Thymus (tissue), 11 donors: ENCODE results near the gene MUC5AC. TPM values are rescaled to one million over a fixed set of nuclear protein-coding genes. Genes with fewer than 3 reads are reported as not detected.

Experiments used
- DNase-seq, 9 donors: peaks; one replicate each; pipeline ENCODE4 v3.0.0-alpha.2; 2013; ENCODE audit warnings: low spot score in 9 of 9, low read depth in 6 of 9, missing footprints in 1 of 9
- H3K27ac ChIP-seq, 2 donors: one replicate each; pipeline ENCODE4 v1.5.1; 2013; ENCODE audit warnings: control low read depth in 1 of 2, low read depth in 1 of 2, low read length in 1 of 2, mild to moderate bottlenecking in 1 of 2, moderate library complexity in 1 of 2
- H3K27me3 ChIP-seq, 2 donors: one replicate each; pipeline ENCODE4 v1.5.1; 2013; ENCODE audit warnings: low read length in 1 of 2; ENCODE audit not compliant: control insufficient read depth in 2 of 2, insufficient read depth in 1 of 2
- H3K36me3 ChIP-seq, 2 donors: one replicate each; pipeline ENCODE4 v1.5.1; 2013; ENCODE audit warnings: low read length in 1 of 2, mild to moderate bottlenecking in 1 of 2, moderate library complexity in 1 of 2; ENCODE audit not compliant: control insufficient read depth in 2 of 2, insufficient read depth in 2 of 2
- H3K4me1 ChIP-seq, 2 donors: one replicate each; pipeline ENCODE4 v1.5.1; 2013; ENCODE audit warnings: low read length in 2 of 2; ENCODE audit not compliant: control insufficient read depth in 2 of 2, insufficient read depth in 2 of 2
- H3K4me3 ChIP-seq, 2 donors: one replicate each; pipeline ENCODE4 v1.5.1; 2013; ENCODE audit warnings: low read length in 2 of 2, control low read depth in 1 of 2, mild to moderate bottlenecking in 1 of 2
- H3K9me3 ChIP-seq, 2 donors: one replicate each; pipeline ENCODE4 v1.5.1; 2013; ENCODE audit warnings: low read length in 1 of 2, mild to moderate bottlenecking in 1 of 2; ENCODE audit not compliant: control insufficient read depth in 2 of 2, insufficient read depth in 1 of 2
- WGBS: extraction: QIAGEN DNeasy Blood & Tissue Kit; methylation state at CpG from one replicate; pipeline ENCODE4 v1.1.7; 2013; 5-methylcytosine and 5-hydroxymethylcytosine counted together
- polyA plus RNA-seq: library from polyadenylated mRNA; stranded (reverse); fragments of 200-250 nt; gene quantifications from one replicate; pipeline ENCODE4 v1.2.3, GENCODE V29; 2013
- total RNA-seq: library from RNA; stranded (reverse); fragments of 120-200 nt; gene quantifications from one replicate; pipeline ENCODE4 v1.2.4, GENCODE V29; 2013
- donor health status: healthy.

Gene MUC5AC
- total and polyA plus RNA-seq, 2 donors: 0.02 to 0.05 TPM

DNA sequence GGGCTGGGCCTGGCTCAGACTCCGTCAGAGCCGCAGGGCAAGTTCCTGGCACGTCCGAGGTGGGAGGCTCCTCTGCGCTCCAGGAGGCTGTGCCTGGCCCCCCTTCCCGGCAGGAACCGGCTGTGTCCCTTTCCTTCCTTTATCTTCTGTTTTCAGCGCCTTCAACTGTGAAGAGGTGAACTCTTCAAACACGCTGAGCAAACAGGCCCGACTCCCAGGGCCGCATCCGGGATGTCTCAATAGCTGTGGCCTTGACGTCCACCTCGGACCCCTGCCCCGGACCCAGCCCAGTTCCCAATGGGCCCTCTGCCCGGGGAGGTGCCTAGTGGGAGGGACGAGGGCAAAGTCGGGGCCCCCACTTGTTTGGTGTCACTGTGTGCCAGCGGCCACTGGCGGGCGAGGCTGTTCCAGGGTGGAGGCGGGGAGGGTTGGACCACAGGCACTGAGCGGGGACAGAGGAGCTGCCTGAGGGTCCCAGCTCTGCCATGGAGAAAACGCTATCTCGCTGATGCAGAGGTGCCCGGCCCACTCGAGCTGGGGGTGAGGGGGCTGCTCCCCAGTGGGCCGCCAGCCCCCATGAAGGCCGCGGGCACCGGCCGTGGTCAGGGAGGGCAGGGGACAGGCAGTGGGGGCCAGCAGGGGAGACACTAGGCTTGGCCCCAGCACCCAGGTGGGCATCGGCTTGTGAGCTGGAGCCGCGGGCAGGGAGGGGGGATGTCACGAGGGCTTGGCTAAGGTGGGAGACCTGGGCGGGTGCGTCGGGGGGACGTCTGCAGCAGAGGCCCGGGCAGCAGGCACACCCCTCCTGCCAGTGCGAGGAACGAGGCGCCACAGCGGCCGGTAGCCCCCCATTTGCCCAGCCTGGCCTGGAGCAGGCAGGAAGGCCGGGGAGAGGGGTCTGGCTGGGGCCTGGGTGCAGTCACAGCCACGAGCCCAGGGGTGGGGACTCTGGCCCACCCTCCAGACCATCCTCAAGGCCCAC is 62.4 kb downstream of the MUC5AC start:
- Histone ChIP-seq H3K27me3 (peaks cover 0 to 5% of the 10 kb centered on the region in 2 donors), H3K9me3 (peaks cover 0 to 2% of the 10 kb centered on the region in 2 donors), H3K4me1 (peaks cover 6 to 17% of the 10 kb centered on the region in 2 donors), H3K27ac (no peak overlapping the region), H3K4me3 (no peak overlapping the region), H3K36me3 (no peaks in the 10 kb centered on the region)
- no peak for DNase-seq
- 78% methylated on average over 48 of the region's 48 CpGs for WGBS

DNA sequence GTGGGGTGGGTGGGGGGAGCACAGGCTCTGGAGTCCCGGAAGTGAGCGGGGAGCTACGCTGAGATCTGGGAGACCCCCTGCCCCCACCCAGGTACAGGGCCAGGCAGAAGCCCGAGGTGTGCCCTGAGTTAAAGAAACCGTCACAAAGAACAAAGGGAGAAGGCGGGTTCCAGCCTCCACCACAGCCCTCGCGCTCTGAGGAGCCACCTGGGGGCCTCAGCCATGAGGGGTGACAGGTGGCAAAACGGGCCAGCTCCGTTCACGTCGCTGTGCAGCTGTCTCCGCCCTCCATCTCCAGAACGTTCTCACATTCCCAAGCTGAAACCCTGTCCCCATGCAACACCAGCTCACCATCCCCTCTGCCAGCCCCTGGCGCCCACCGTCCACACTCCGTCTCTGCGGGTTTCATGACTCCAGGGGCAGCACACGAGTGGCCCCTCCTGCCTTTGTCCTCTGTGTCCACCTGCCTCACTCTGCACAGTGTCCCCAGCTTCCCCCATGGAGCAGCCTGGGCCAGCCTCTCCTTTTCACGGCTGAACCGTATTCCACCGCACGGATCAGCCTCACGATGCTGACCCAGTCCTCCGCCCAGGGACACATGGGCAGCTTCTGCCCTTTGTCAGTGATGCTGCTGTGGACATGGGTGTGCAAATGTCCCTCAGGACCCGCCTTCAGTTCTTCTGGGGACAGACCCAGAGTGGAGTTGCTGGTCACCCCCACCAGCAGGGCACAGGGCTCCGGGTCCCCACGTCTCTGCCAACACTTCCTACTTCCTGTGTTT is 63.4 kb downstream of the MUC5AC start:
- peaks cover 6 to 17% of the 10 kb centered on the region in 2 donors for H3K4me1 ChIP-seq
- 55% methylated on average over 28 of the region's 28 CpGs for WGBS
- no peak overlapping the region for H3K27ac ChIP-seq
- no peaks in the 10 kb centered on the region for H3K36me3 ChIP-seq
- peaks cover 0 to 8% of the 10 kb centered on the region in 2 donors for H3K27me3 ChIP-seq
- no peak overlapping the region for H3K4me3 ChIP-seq
- DNase-seq: peak in 4 of 9 donors; percentile 32 to 71 (median 53)
- H3K9me3 ChIP-seq: peaks cover 0 to 2% of the 10 kb centered on the region in 2 donors

DNA sequence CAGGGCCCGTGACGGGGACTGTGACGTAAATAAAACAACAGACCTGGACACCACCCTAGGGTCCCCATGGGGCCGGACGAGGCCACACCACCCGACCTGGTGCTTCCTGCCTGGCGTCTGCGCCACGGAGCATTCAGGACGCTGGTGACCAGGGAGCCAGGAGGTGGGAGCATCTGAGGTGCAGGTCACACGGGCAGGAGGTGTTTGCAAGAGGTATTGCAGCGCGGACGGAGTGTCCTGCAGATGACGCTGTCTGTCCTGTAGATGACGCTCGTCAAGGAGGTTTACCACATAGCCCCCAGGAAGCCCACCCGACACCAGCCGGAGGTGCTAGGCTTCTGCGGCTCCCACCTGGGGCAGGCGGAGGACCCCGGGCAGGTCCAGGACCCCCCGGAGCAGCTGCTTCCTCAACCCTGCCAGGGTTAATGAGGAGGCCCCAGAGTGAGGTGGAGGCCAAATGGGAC is 64.1 kb downstream of the MUC5AC start:
- Histone ChIP-seq H3K27ac (no peak overlapping the region), H3K4me3 (no peak overlapping the region), H3K27me3 (peaks cover 0 to 8% of the 10 kb centered on the region in 2 donors), H3K9me3 (peaks cover 0 to 2% of the 10 kb centered on the region in 2 donors), H3K4me1 (peaks cover 6 to 17% of the 10 kb centered on the region in 2 donors), H3K36me3 (no peaks in the 10 kb centered on the region)
- WGBS: 87% methylated on average over 23 of the region's 23 CpGs
- DNase-seq: no peak

DNA sequence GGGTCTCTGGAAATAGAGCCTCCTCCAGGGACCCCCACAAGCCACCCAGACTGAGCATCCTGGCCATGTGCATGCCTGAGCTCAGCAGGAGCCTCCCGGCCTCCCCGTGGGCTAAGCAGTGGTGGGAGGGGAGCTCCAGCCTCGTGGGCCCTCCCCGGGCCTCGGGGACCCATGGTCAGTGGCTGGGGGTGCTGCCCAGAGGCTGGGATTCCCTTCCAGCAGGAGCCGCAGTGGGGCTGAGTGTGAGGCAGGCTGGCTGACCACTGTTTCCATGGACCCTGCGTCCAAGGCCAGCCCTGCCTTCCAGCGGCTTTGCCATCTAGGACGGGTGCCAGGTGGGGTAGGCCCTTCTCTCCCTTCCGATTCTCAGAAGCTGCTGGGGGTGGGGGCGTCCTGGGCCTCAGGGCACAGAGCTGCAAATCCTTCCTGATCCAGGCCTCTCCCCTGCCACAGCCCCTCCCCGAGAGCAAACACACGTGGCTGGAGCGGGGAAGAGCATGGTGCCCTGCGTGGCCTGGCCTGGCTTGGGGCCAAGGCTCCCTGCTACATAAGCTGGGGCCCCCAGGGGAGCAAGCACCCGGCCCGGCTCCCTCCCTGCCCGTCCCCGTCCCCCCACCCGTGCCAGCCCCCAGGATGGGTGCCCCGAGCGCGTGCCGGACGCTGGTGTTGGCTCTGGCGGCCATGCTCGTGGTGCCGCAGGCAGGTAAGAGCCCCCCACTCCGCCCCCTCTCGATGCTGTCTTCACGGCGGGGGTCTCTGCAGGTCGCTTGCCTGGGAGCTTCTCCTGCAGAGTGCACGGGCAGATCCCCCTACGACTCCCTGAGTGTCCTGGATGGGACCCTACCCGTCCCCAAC is 65.0 kb downstream of the MUC5AC start, which contains the start of gene MUC5B:
Gene MUC5B (plus strand): TSS at position 576 of the 855 bp plus-strand sequence. CDS start 58 bp downstream, at position 634.
- H3K27me3 ChIP-seq: peaks cover 0 to 8% of the 10 kb centered on the region in 2 donors
- WGBS: 84% methylated on average over 36 of the region's 36 CpGs
- H3K27ac ChIP-seq: no peak within 1 kb of the TSS
- no peak for DNase-seq
- peaks cover 6 to 17% of the 10 kb centered on the region in 2 donors for H3K4me1 ChIP-seq
- no peaks in the 10 kb centered on the region for H3K9me3 ChIP-seq
- H3K4me3 ChIP-seq: no peak within 1 kb of the TSS
- H3K36me3 ChIP-seq: no peaks in the 10 kb centered on the region

DNA sequence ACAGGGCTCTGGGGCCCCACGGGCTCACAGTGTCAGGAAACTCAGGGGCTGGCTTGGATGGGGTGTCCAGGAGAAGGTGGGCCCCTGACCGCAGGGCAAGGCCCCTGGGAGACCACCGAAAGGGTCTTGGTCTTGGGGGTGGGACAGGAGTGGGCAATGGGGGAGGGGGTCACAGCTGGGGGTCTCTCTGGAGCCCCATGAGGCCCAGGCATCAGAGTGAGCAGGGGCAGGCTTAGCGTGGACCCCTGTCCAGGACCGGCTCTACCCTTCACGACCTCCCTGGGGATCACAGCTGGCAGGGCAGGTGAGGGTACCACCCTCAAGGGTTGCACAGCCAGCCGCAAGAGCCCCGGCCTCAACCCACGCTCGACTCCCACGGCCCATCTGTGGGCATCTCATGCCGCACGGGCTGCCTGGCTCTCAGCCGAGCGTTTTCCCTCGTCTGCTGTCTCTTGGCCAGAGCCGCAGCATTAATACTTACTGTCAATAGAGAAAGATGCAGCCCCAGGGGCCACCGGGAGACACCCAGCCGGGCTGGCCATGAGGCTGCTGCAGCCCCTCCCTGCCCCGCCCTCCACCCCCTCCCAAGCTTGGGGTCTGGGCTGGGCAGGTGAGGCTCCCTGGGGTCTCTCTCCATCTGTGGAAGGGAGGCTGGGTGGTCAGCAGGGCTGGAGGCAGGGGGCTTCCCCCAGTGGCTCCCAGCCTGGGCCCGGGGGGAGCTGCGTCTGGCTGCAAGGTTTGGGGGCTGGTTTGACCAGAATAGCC is 65.8 kb downstream of the MUC5AC start:
- peaks cover 0 to 8% of the 10 kb centered on the region in 2 donors for H3K27me3 ChIP-seq
- no peak overlapping the region for H3K4me3 ChIP-seq
- no peaks in the 10 kb centered on the region for H3K36me3 ChIP-seq
- no peaks in the 10 kb centered on the region for H3K9me3 ChIP-seq
- 87% methylated on average over 22 of the region's 22 CpGs for WGBS
- no peak overlapping the region for H3K27ac ChIP-seq
- H3K4me1 ChIP-seq: peaks cover 6 to 15% of the 10 kb centered on the region in 2 donors
- DNase-seq: no peak

DNA sequence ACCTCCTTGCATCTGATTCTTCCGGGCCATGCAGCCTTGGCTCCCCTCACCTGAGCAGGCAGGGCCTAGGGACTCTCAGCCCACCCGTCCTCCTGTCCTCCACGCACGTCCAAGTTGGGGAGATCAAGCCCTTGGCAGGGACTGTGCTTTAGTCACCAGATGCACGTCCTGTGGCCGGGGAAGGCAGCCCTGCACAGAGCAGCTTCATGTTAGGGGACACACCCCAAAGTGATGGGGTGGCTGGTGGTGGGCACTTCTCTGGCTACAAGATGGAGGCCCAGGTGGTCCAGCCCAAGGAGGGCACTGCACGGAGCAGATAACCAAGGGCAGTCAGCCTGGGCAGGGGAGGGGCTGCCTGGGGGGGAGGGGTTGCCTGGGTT is 66.3 kb downstream of the MUC5AC start:
- H3K36me3 ChIP-seq: no peaks in the 10 kb centered on the region
- no peak overlapping the region for H3K4me3 ChIP-seq
- H3K9me3 ChIP-seq: no peaks in the 10 kb centered on the region
- no peak overlapping the region for H3K27ac ChIP-seq
- peaks cover 0 to 8% of the 10 kb centered on the region in 2 donors for H3K27me3 ChIP-seq
- DNase-seq: no peak
- H3K4me1 ChIP-seq: peaks cover 6 to 13% of the 10 kb centered on the region in 2 donors
- 58% methylated on average over 7 of the region's 7 CpGs for WGBS

DNA sequence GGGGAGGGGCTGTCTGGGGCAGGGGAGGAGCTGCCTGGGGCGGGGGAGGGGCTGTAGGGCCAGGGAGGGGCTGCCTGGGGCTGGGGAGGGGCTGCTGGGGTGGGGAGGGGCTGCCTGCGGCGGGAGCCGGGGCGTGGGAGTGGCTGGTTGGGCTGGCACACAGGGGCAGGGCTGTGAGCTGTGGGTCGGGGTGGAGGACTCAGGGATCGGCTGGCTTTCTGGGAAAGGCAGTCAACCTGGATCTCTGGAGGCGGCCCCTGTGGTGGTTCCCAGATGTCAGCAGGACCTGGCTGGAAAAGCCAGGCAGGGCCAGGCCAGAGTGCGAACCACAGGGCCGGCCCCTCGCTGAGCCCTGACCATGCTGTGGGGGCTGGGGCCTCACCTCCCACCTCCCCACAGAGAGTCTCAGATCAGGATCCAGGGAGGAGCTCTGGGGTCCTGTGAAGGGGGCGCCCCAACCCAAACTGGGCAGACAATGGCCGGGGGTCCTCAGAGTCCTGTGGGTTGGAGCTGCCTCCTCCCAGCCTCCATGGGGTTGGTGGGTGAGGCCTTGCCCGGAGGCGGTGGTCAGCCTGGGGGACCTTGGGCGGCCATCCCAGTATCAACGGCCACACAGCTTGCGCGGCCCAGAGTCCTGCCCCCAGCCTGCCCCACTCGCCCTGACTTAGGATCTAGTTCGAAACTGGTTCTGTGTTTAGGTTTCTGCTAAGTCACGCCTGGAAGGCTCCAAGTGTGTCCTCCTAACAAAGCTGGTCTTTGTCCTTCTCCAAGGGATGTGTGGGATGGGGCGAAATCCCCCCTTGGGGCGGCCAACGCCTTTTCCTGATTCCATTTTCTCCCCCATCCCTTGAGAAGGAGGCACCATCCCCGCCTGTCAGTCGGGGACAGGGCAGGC is 67.0 kb downstream of the MUC5AC start:
- H3K9me3 ChIP-seq: no peaks in the 10 kb centered on the region
- peaks cover 6 to 13% of the 10 kb centered on the region in 2 donors for H3K4me1 ChIP-seq
- H3K36me3 ChIP-seq: no peaks in the 10 kb centered on the region
- 75% methylated on average over 27 of the region's 27 CpGs for WGBS
- no peak for DNase-seq
- H3K27ac ChIP-seq: no peak overlapping the region
- H3K27me3 ChIP-seq: peaks cover 0 to 8% of the 10 kb centered on the region in 2 donors
- H3K4me3 ChIP-seq: no peak overlapping the region
